Loucy (cell line): ENCODE data around the gene RUSC1.

Source experiments
- H2AFZ ChIP-seq: fragments of 200-600 bp; sonication (generic); 2 replicates; pipeline ENCODE4 v1.6.0; 2016; ENCODE audit warnings: antibody characterized with exemption, mild to moderate bottlenecking, low read length, moderate library complexity
- H3F3A ChIP-seq: fragments of 200-600 bp; 2 replicates; pipeline ENCODE4 v1.6.0; 2016; ENCODE audit warnings: antibody characterized with exemption, low read depth, mild to moderate bottlenecking
- H3K27me3 ChIP-seq: fragments of 200-600 bp; sonication (generic); 2 replicates; pipeline ENCODE4 v1.6.1; 2014; ENCODE audit warnings: low read length, mild to moderate bottlenecking; ENCODE audit not compliant: insufficient read depth, poor library complexity, severe bottlenecking
- H3K36me3 ChIP-seq: fragments of 200-600 bp; sonication (generic); 2 replicates; pipeline ENCODE4 v1.6.1; 2016; ENCODE audit warnings: low read length; ENCODE audit not compliant: insufficient read depth
- H3K4me1 ChIP-seq: fragments of 200-600 bp; sonication (generic); 2 replicates; pipeline ENCODE4 v1.5.1; 2014; ENCODE audit warnings: low read length, mild to moderate bottlenecking; ENCODE audit not compliant: insufficient read depth, poor library complexity, severe bottlenecking
- H3K4me2 ChIP-seq: fragments of 200-600 bp; sonication (generic); 2 replicates; pipeline ENCODE4 v1.6.0; 2014; ENCODE audit warnings: antibody characterized with exemption, low read length, low read depth, mild to moderate bottlenecking; ENCODE audit not compliant: poor library complexity, severe bottlenecking
- H3K4me3 ChIP-seq: fragments of 200-600 bp; sonication (generic); 2 replicates; pipeline ENCODE4 v1.5.1; 2014; ENCODE audit warnings: low read length, mild to moderate bottlenecking, mixed read lengths; ENCODE audit not compliant: poor library complexity, severe bottlenecking
- H3K79me2 ChIP-seq: fragments of 200-600 bp; sonication (generic); 2 replicates; pipeline ENCODE4 v1.6.1; 2014; ENCODE audit warnings: low read length; ENCODE audit not compliant: insufficient read depth
- H3K9ac ChIP-seq: fragments of 200-600 bp; sonication (generic); 2 replicates; pipeline ENCODE4 v1.6.0; 2014; ENCODE audit warnings: mild to moderate bottlenecking, low read depth, low read length, moderate library complexity; ENCODE audit not compliant: poor library complexity, severe bottlenecking
- H3K9me2 ChIP-seq: fragments of 200-600 bp; sonication (generic); replicated peaks from 2 replicates; pipeline ENCODE4 v1.6.1; 2016; ENCODE audit warnings: low read depth, low read length, mixed read lengths
- H3K9me3 ChIP-seq: fragments of 200-600 bp; sonication (generic); 2 replicates; pipeline ENCODE4 v1.6.1; 2014; ENCODE audit warnings: mild to moderate bottlenecking, antibody characterized with exemption, low read length, low read depth; ENCODE audit not compliant: insufficient read depth
- H4K20me1 ChIP-seq: fragments of 200-600 bp; sonication (generic); 2 replicates; pipeline ENCODE4 v1.6.0; 2014; ENCODE audit warnings: antibody characterized with exemption, low read length, mild to moderate bottlenecking; ENCODE audit not compliant: insufficient read depth, poor library complexity, severe bottlenecking
- EZH2phosphoT487 ChIP-seq: fragments of 200-600 bp; IDR thresholded peaks from 2 replicates; pipeline ENCODE4 v1.6.1; 2018; ENCODE audit warnings: antibody characterized with exemption, mild to moderate bottlenecking, moderate library complexity, borderline replicate concordance
- TF ChIP-seq, protein P1 (sequence below): fragments of 200-600 bp; sonication (generic); conservative IDR thresholded peaks from 2 replicates; pipeline ENCODE4 v1.5.1; 2014; ENCODE audit warnings: mild to moderate bottlenecking, antibody characterized with exemption, low read length

RUSC1 gene

DNA sequence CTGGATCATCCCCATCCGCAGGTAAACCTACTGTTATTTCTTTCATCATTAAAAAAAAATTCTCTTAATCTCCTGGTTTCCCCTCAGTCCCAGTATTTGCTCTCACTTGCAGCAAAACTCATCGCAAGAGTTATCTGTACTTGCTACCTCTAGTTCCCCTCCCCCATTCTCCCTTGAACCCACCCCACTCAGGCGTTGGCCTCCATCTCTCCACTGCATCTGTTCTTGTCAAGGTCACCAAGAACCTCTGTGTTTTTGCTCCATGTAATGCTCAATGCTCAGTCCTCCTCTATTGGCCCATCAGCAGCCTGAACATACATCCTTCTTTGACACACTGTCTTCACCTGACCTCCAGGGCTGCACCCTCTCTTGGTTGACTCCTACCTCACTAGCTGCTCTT is 24.0 kb upstream of the RUSC1 start:
- Histone ChIP-seq H3F3A (no peaks in the 10 kb centered on the region), H3K36me3 (no peaks in the 10 kb centered on the region), H3K4me2 (no peak overlapping the region), H3K9me2 (no peaks in the 10 kb centered on the region), H3K27me3 (no peaks in the 10 kb centered on the region), H3K9me3 (no peaks in the 10 kb centered on the region), H3K79me2 (no peaks in the 10 kb centered on the region), H4K20me1 (no peaks in the 10 kb centered on the region), H3K4me1 (no peaks in the 10 kb centered on the region), H3K9ac (no peak overlapping the region), H3K4me3 (no peak overlapping the region), H2AFZ (no peak overlapping the region)
- no peak for TF ChIP-seq EZH2phosphoT487
- TF ChIP-seq, protein P1, sequence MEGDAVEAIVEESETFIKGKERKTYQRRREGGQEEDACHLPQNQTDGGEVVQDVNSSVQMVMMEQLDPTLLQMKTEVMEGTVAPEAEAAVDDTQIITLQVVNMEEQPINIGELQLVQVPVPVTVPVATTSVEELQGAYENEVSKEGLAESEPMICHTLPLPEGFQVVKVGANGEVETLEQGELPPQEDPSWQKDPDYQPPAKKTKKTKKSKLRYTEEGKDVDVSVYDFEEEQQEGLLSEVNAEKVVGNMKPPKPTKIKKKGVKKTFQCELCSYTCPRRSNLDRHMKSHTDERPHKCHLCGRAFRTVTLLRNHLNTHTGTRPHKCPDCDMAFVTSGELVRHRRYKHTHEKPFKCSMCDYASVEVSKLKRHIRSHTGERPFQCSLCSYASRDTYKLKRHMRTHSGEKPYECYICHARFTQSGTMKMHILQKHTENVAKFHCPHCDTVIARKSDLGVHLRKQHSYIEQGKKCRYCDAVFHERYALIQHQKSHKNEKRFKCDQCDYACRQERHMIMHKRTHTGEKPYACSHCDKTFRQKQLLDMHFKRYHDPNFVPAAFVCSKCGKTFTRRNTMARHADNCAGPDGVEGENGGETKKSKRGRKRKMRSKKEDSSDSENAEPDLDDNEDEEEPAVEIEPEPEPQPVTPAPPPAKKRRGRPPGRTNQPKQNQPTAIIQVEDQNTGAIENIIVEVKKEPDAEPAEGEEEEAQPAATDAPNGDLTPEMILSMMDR: no peak

- Histone ChIP-seq H3K9me3 (no peaks in the 10 kb centered on the region), H3K9me2 (no peaks in the 10 kb centered on the region), H4K20me1 (no peaks in the 10 kb centered on the region), H3K4me1 (no peaks in the 10 kb centered on the region), H3F3A (no peaks in the 10 kb centered on the region), H3K4me3 (no peak overlapping the region), H2AFZ (no peak overlapping the region), H3K9ac (no peak overlapping the region), H3K4me2 (no peak overlapping the region), H3K79me2 (no peaks in the 10 kb centered on the region), H3K36me3 (no peaks in the 10 kb centered on the region), H3K27me3 (no peaks in the 10 kb centered on the region)
- TF ChIP-seq, protein P1: no peak
- no peak for TF ChIP-seq EZH2phosphoT487
Observed at GRCh38 chr1:155297384-155297783, 23.3 kb upstream of the RUSC1 start.

DNA sequence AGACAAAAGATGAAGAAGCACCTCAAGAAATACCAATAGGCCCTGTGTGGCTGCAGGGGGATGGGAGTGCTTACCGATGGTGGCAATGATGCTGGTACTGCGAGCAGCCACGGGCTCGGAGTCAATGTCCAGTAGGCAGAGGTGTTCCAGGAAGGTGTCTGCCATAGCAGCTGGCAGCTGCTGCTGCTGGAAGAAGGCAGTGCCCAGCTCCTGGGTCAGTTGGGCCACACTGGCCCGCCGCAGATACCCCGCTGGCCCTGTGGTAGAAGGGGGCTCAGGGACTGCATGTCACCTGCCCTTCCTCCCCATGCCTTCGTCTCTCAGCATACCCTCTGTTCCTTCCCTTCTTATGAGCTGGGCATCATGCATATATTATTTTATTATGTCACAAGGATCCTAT is 20.7 kb upstream of the RUSC1 start:
- Histone ChIP-seq H3K4me2 (no peak overlapping the region), H3K9me2 (no peaks in the 10 kb centered on the region), H3K27me3 (no peaks in the 10 kb centered on the region), H3K36me3 (no peaks in the 10 kb centered on the region), H3K79me2 (no peaks in the 10 kb centered on the region), H3F3A (no peaks in the 10 kb centered on the region), H3K4me1 (no peaks in the 10 kb centered on the region), H3K4me3 (no peak overlapping the region), H4K20me1 (no peaks in the 10 kb centered on the region), H3K9me3 (no peaks in the 10 kb centered on the region), H2AFZ (no peak overlapping the region), H3K9ac (no peak overlapping the region)
- TF ChIP-seq, protein P1: no peak
- TF ChIP-seq EZH2phosphoT487: no peak
